IMR-90 (cell line): ENCODE results near the gene MLIP.

Experiments
- CTCF ChIP-seq: conservative IDR thresholded peaks from 2 replicates; pipeline ENCODE4 v1.5.1; 2012; ENCODE audit warnings: mild to moderate bottlenecking, low read depth, low read length, improper control_type of control experiment
- MAFK ChIP-seq: IDR thresholded peaks from 2 replicates; pipeline ENCODE4 v1.6.1; 2012; ENCODE audit warnings: low read depth, low read length, improper control_type of control experiment
- MXI1 ChIP-seq: IDR thresholded peaks from 2 replicates; pipeline ENCODE4 v1.6.1; 2012; ENCODE audit warnings: low read depth, mild to moderate bottlenecking, low read length, moderate library complexity, borderline replicate concordance
- POLR2A ChIP-seq: IDR thresholded peaks from 2 replicates; pipeline ENCODE4 v1.6.1; 2012; ENCODE audit warnings: mild to moderate bottlenecking, low read depth, low read length
- RAD21 ChIP-seq: IDR thresholded peaks from 2 replicates; pipeline ENCODE4 v1.6.1; 2012; ENCODE audit warnings: low read length, improper control_type of control experiment

- TF ChIP-seq POLR2A: no peak
- no peak for TF ChIP-seq CTCF
- TF ChIP-seq RAD21: no peak
- TF ChIP-seq MAFK: no peak
- no peak for TF ChIP-seq MXI1
These were observed 16.5 kb upstream of the MLIP start for GRCh38 chr6:54094786-54095185.
